NB4 (cell line): Measurements from ENCODE around the gene AUTS2.

Experiments used
- CTCF ChIP-seq: IDR thresholded peaks from one replicate; pipeline ENCODE4 v1.5.1; 2012; ENCODE audit warnings: low read depth, low read length
- MAX ChIP-seq: IDR thresholded peaks from 2 replicates; pipeline ENCODE4 v1.6.1; 2011; ENCODE audit warnings: low read depth, low read length
- POLR2A ChIP-seq: IDR thresholded peaks from 2 replicates; pipeline ENCODE4 v1.6.1; 2011; ENCODE audit warnings: mild to moderate bottlenecking; ENCODE audit not compliant: insufficient read length; ENCODE audit errors: extremely low read depth

GRCh38 chr7:70217571-70217970, 619.3 kb downstream of the AUTS2 start:
- no peak for TF ChIP-seq MAX
- no peak for TF ChIP-seq CTCF
- TF ChIP-seq POLR2A = no peak
